Measurements from ENCODE around the gene SESTD1.

GRCh38 chr2:179107737-179108136 is 156.9 kb downstream of the SESTD1 start:
- no peak for TF ChIP-seq CTCF (IDR thresholded peaks at IDR 0.05; ENCODE audit: low read length)
- no peak for TF ChIP-seq EZH2 (IDR thresholded peaks at IDR 0.05; ENCODE audit: borderline replicate concordance, low read length)

Measured in OCI-LY1 (cell line).